MM.1S (cell line): ENCODE measurements around the gene ZNF135.

Experiments
- EZH2 ChIP-seq: fragments of 300-600 bp; sonication (generic); optimal IDR thresholded peaks from 2 replicates; pipeline ENCODE3; 2017; ENCODE audit warnings: low read depth, mild to moderate bottlenecking, antibody characterized with exemption, low read length, mixed read lengths
- EZH2phosphoT487 ChIP-seq: fragments of 300-600 bp; sonication (generic); IDR thresholded peaks from 2 replicates; pipeline ENCODE4 v1.6.1; 2018; ENCODE audit warnings: antibody characterized with exemption, low read length
- TF ChIP-seq, protein P1 (sequence below): fragments of 300-600 bp; sonication (generic); IDR thresholded peaks from 2 replicates; pipeline ENCODE4 v1.5.1; 2016; ENCODE audit warnings: antibody characterized with exemption, low read length, mixed read lengths

GRCh38 chr19:58056861-58057260 is 2.2 kb upstream of the ZNF135 start:
- TF ChIP-seq, protein P1, sequence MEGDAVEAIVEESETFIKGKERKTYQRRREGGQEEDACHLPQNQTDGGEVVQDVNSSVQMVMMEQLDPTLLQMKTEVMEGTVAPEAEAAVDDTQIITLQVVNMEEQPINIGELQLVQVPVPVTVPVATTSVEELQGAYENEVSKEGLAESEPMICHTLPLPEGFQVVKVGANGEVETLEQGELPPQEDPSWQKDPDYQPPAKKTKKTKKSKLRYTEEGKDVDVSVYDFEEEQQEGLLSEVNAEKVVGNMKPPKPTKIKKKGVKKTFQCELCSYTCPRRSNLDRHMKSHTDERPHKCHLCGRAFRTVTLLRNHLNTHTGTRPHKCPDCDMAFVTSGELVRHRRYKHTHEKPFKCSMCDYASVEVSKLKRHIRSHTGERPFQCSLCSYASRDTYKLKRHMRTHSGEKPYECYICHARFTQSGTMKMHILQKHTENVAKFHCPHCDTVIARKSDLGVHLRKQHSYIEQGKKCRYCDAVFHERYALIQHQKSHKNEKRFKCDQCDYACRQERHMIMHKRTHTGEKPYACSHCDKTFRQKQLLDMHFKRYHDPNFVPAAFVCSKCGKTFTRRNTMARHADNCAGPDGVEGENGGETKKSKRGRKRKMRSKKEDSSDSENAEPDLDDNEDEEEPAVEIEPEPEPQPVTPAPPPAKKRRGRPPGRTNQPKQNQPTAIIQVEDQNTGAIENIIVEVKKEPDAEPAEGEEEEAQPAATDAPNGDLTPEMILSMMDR = no peak
- no peak for TF ChIP-seq EZH2
- TF ChIP-seq EZH2phosphoT487 = no peak
